K562 (cell line): ENCODE results near the gene AIF1L. TPM values are rescaled to one million over a fixed set of nuclear protein-coding genes. Genes with fewer than 3 reads are reported as not detected.

Experiments
- ATAC-seq: fragments of 200-7000 bp; cut with Tn5 transposase; 3 replicates; pipeline ENCODE4 v1.9.1; 2020; ENCODE audit warnings: moderate library complexity
- BruUV-seq: library from RNA; stranded (reverse); fragments of 400-500 nt; replicated peaks from 2 replicates; lab custom pipeline; 2021; lab: Mats Ljungman, UMichigan
- CTCF ChIA-PET: fragments of 300-600 bp; formaldehyde crosslinking; extraction: SDS; loops from one replicate; lab custom pipeline; 2021; ENCODE audit warnings: low intra/inter-chr PET ratio; lab: Yijun Ruan, JAX
- POLR2A ChIA-PET: fragments of 300-600, 350-650 bp; sonication (Branson Sonifier 250); formaldehyde crosslinking; extraction: SDS; loops from one replicate; lab custom pipeline; 2021; ENCODE audit warnings: antibody characterized with exemption, inconsistent platforms; lab: Yijun Ruan, JAX
- DNase-seq, 4 experiments: peaks; one replicate each; pipeline versions ENCODE4 v3.0.0 to v3.0.0-alpha.2; 2011 to 2018; ENCODE audit warnings: low spot score in 3 of 4, mixed read lengths in 3 of 4; ENCODE audit errors: extremely low read depth in 1 of 4
- FAIRE-seq: peaks from 2 replicates; lab custom pipeline; 2011; peaks lifted over from hg19 to GRCh38; lab: Jason Lieb, UNC
- H2AFZ ChIP-seq: 2 replicates; pipeline ENCODE4 v1.6.0; 2011; ENCODE audit warnings: low read depth, low read length, control low read depth, inconsistent platforms
- H3K27ac ChIP-seq: fragments of 200-600 bp; 3 replicates; pipeline ENCODE4 v1.8.0; 2011; ENCODE audit warnings: low read depth, mild to moderate bottlenecking, control low read depth, inconsistent platforms, low read length, moderate library complexity, mixed read lengths; ENCODE audit errors: extremely low read depth
- H3K27me3 ChIP-seq, 2 experiments: fragments of 300-600 bp in 1 of 2; 2 replicates in 1 of 2; 3 replicates in 1 of 2; pipeline versions ENCODE4 v1.6.0 to v1.8.0; 2011; ENCODE audit warnings: inconsistent platforms in 2 of 2, low read length in 2 of 2, mild to moderate bottlenecking in 1 of 2, mixed read lengths in 1 of 2, moderate library complexity in 1 of 2; ENCODE audit not compliant: control insufficient read depth in 2 of 2, insufficient read depth in 2 of 2
- H3K36me3 ChIP-seq: fragments of 300-600 bp; 3 replicates; pipeline ENCODE4 v1.8.0; 2011; ENCODE audit warnings: mild to moderate bottlenecking, low read length, inconsistent platforms; ENCODE audit not compliant: control insufficient read depth, insufficient read depth
- H3K4me1 ChIP-seq, 2 experiments: fragments of 200-600 bp in 1 of 2; replicated peaks in 1 of 2; 2 replicates in 1 of 2; 3 replicates in 1 of 2; pipeline versions ENCODE4 v1.5.1 to v1.8.0; 2011; ENCODE audit warnings: inconsistent platforms in 2 of 2, low read length in 2 of 2, mild to moderate bottlenecking in 1 of 2, mixed read lengths in 1 of 2, moderate library complexity in 1 of 2; ENCODE audit not compliant: control insufficient read depth in 2 of 2, insufficient read depth in 2 of 2
- H3K4me2 ChIP-seq: 2 replicates; pipeline ENCODE4 v1.6.1; 2011; ENCODE audit warnings: low read length, control low read depth, inconsistent platforms, mixed read lengths; ENCODE audit not compliant: insufficient read depth
- H3K4me3 ChIP-seq: fragments of 200-600 bp; sonication (generic), shearing (Covaris generic); 2 replicates; pipeline ENCODE4 v1.5.1; 2016; ENCODE audit warnings: control low read depth, inconsistent platforms
- H3K79me2 ChIP-seq: fragments of 200-600 bp; 3 replicates; pipeline ENCODE4 v1.8.0; 2011; ENCODE audit warnings: low read length, inconsistent platforms; ENCODE audit not compliant: control insufficient read depth, insufficient read depth
- H3K9ac ChIP-seq, 2 experiments: 2 replicates each; pipeline versions ENCODE4 v1.6.0 to v1.6.1; 2011; ENCODE audit warnings: low read depth in 2 of 2, low read length in 2 of 2, control low read depth in 1 of 2, inconsistent platforms in 1 of 2, mild to moderate bottlenecking in 1 of 2, mixed read lengths in 1 of 2; ENCODE audit not compliant: insufficient read depth in 1 of 2
- H3K9me1 ChIP-seq: one replicate; pipeline ENCODE4 v1.6.0; 2011; ENCODE audit warnings: inconsistent platforms, mild to moderate bottlenecking, low read length, moderate library complexity; ENCODE audit not compliant: control insufficient read depth, insufficient read depth
- H3K9me3 ChIP-seq: replicated peaks from 2 replicates; pipeline ENCODE4 v1.5.1; 2011; ENCODE audit warnings: low read depth, low read length, inconsistent platforms; ENCODE audit not compliant: control insufficient read depth, insufficient read depth
- H4K20me1 ChIP-seq: replicated peaks from 2 replicates; pipeline ENCODE4 v1.6.1; 2011; ENCODE audit warnings: low read length, inconsistent platforms, mixed read lengths; ENCODE audit not compliant: control insufficient read depth, insufficient read depth
- ATF3 ChIP-seq, 2 experiments: fragments of 450-650 bp in 1 of 2; sonication (generic) in 1 of 2; formaldehyde crosslinking in 1 of 2; IDR thresholded peaks in 1 of 2; conservative IDR thresholded peaks in 1 of 2; 2 replicates each; pipeline versions ENCODE4 v1.6.1 to v1.8.1; 2016 to 2023; ENCODE audit warnings: mild to moderate bottlenecking in 2 of 2, moderate library complexity in 2 of 2, inconsistent platforms in 1 of 2, missing genetic modification reagents in 1 of 2
- MTA2 ChIP-seq: fragments of 450-650 bp; IDR thresholded peaks from 2 replicates; pipeline ENCODE4 v1.6.1; 2016; ENCODE audit warnings: low read depth
- ZFP30 ChIP-seq: fragments of 250-450 bp; sonication (Bioruptor Pico); IDR thresholded peaks from 2 replicates; pipeline ENCODE4 v1.8.0; 2022; ENCODE audit warnings: moderate library complexity, mild to moderate bottlenecking, inconsistent platforms, borderline replicate concordance
- ZSCAN29 ChIP-seq: fragments of 450-650 bp; IDR thresholded peaks from 2 replicates; pipeline ENCODE4 v1.6.1; 2017
- WGBS: fragments of 100-300 bp; shearing (Covaris generic); methylation state at CpG from one replicate; pipeline ENCODE4 v1.1.6; 2016; ENCODE audit warnings: low coverage, mixed read lengths; ENCODE audit not compliant: insufficient coverage; ENCODE audit errors: missing lambda C conversion rate; 5-methylcytosine and 5-hydroxymethylcytosine counted together
- in situ Hi-C: fragments of 300-500 bp; cut with MboI; formaldehyde crosslinking; loops from 4 replicates; pipeline ENCODE4 v1.15.0; 2018; ENCODE audit warnings: inconsistent platforms, mixed read lengths
- intact Hi-C: fragments of 100-400 bp; cut with micrococcal nuclease; formaldehyde crosslinking; loops from 2 replicates; pipeline ENCODE4 v1.14.2; 2022
- polyA plus RNA-seq, 8 experiments: library from polyadenylated mRNA; depleted of rRNA in 4 of 8; stranded (reverse) in 5 of 8; unstranded in 3 of 8; fragments of >200 nt; fragmentation: Nextera tagmentation in 2 of 8; fragmentation: Illumina TruSeq in 1 of 8; extraction: Ambion mirVana in 2 of 8; extraction: Trizol in 1 of 8; gene quantifications; 2 replicates each; pipeline versions ENCODE4 v1.2.1 to v1.2.3, GENCODE V29; 2011 to 2014; ENCODE audit warnings: inconsistent platforms in 1 of 8, missing spikeins in 1 of 8
- total RNA-seq, 7 experiments: library from RNA; depleted of rRNA in 6 of 7; stranded (reverse); fragments of >200 nt in 6 of 7; fragmentation: Illumina TruSeq in 2 of 7; extraction: Trizol in 2 of 7; gene quantifications; 2 replicates each; pipeline versions ENCODE4 v1.2.1 to v1.2.3, GENCODE V29; 2011 to 2021; ENCODE audit warnings: low replicate concordance in 1 of 7

AIF1L gene
- total and polyA plus RNA-seq, 9 of the 15 experiments (the other 6 are each of a cell fraction or from before 2014, with no cell fraction given): 0.34 to 9.1 (median 1.3) TPM

- ChIA-PET CTCF (no interaction called here), POLR2A (interaction anchor here (0.6 to 99.3 kb wide), 16 partner anchors 2 to 296 kb away, joined by 3 to 3336 read pairs (median 3); partner anchors contain the start of genes AIF1L and NUP214)
- Histone ChIP-seq H3K36me3 (no peaks in the 10 kb centered on the region), H3K9ac (peak overlapping the region in 1 of 2 experiments; percentile 56; a peak in 2 of 4 replicates), H3K27ac (no peak overlapping the region), H3K4me3 (no peak overlapping the region), H3K4me1 (peaks cover 35 to 64% of the 10 kb centered on the region in 2 experiments), H4K20me1 (peaks cover 57% of the 10 kb centered on the region)
- intact Hi-C loops: no loop called here
- TF ChIP-seq ZFP30 (no peak), ATF3 (IDR thresholded peaks at IDR 0.05) (no peak), ATF3 (CRISPR knock-in tag; conservative IDR thresholded peaks at IDR 0.05) (peak; percentile 66; the same call in 1 of the 2 replicates), ZSCAN29 (no peak), MTA2 (no peak)
- TF ChIP-seq, all 486 proteins: peak for 1
- Histone ChIP-seq H3K9me1 (peaks cover 12% of the 10 kb centered on the region), H3K9me3 (no peaks in the 10 kb centered on the region), H3K27me3 (peaks cover 54 to 84% of the 10 kb centered on the region in 2 experiments), H3K79me2 (no peaks in the 10 kb centered on the region), H2AFZ (no peak overlapping the region), H3K4me2 (no peak overlapping the region)
- no TSS peak for BruUV-seq
- DNase-seq (peak in 1 of 4 experiments; percentile 81), ATAC-seq (peak; percentile 0; the same call in 2 of the 3 replicates), FAIRE-seq (no peak)
- in situ Hi-C loops: no loop called here
- 11% methylated on average over 13 of the region's 13 CpGs for WGBS
These were observed 2.2 kb downstream of the AIF1L start for GRCh38 chr9:131098391-131099101.
